NCI-H2196 treated with DMSO at 0.1 percent for 48 hours (cell line): ENCODE data around the gene CELA1.

Experiments
- DNase-seq: peaks from one replicate; lab custom pipeline; 2025; ENCODE audit not compliant: unreplicated experiment; lab: John Stamatoyannopoulos, UW

Gene CELA1

DNA sequence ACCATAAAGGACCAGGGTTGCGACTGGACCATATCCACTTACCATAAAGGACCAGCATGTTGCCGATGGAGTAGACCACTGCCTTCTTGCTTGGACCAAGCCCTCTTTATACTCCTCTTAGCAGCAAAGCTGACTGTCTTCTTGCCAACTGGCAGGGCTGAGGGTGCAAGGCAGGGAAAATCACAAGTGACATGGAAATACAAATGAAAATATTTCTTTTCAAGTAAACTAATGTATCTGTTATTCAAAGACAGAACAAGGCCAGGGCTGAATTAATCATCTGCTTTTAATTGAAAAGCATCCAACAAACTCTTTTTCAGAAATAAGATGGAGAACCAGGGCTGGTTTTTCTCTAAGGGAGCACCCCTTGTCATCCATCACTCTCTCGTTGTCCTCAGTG is at the start of gene CELA1:
TSS of gene CELA1 (minus strand) at position 99 of the 400 bp plus-strand sequence. CDS start at position 58, 41 bp downstream.
- DNase-seq: no peak

DNA sequence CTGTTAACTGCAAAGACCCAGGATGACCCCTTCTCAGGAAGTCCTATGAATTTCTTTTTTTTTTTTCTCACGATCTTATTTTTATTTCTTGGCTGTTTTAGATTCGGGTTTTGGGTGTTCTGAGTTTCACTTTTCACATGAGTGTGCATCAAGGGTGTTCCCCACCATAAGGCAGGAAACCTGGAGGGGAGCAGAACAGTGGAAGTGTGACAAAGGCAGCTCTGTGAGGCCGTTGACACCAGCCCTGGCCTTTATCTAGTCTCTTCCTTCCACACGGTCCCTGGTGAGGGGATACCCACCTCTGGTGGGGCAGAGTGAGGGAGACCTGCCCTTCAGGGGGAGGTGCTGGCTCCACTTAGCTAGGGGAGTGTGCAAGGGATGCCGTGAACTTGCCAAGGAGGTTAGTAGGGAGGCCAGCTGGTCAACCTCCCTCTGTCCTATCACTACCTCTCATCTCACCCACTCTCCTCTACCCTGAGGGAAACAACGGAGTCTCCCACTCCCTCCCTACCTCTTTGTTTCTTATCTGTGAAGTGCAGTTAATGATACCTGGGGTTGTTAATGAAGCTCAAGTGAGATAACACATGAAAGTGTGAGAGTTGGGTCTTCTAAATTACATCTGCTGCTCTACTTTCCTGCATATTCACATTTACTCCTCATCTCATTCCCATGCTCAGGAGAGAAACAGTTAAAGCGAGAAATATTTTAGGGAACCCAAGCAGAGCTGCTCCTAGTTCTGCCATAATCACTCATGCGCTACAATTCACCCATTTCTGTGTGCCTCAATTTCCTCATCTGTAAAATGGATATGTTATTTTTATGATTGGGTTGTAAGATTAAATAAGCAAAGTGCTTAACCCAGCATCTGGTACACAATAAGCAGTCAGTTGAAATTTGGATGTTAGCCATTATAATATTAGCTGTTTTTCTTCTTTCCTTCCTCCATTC is 49.1 kb upstream of the CELA1 start:
- no peak for DNase-seq

DNA sequence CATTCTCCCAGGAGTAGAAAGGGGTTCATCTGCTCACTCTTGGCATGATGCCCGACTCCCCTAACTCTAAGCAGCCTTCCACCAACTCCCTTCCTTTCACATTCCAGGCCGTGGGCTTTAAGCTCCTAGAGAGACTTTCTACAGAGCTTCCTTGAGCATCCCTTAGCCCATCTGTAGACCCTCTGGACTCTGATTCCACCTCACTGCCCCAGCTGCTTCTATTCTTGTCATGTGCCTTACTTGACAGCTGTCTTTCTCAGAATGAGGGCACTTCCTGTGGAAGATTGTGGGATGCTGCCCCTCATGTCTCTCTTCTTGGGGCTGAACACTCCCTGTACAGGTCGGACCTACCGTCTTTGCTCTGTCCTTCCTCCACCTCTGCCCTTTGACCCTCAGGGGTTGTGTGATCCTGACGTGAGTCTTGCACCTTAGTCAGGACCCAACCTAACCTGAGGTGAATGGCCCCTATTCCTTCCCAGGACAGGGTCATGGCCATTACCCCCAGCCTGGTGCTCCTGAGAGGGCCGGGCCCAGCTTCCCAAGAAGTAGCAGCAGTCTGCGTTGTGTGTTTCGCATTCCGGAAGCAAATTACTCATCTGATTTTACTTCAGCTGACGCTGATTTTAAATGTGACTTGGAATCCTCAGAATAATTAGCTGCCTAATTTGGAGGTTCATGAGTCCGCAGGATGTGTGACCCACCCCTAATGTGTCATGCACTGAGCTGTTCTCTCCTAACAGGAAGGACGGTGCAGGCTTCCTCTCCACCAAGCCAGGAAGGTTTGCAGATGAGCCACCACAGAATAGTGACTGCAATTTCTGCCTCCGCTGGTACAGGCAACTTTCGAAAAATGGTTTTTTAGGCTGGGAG is 47.4 kb upstream of the CELA1 start:
- no peak for DNase-seq

GRCh38 chr12:51392556-51393237 is 46.2 kb upstream of the CELA1 start:
- no peak for DNase-seq

DNA sequence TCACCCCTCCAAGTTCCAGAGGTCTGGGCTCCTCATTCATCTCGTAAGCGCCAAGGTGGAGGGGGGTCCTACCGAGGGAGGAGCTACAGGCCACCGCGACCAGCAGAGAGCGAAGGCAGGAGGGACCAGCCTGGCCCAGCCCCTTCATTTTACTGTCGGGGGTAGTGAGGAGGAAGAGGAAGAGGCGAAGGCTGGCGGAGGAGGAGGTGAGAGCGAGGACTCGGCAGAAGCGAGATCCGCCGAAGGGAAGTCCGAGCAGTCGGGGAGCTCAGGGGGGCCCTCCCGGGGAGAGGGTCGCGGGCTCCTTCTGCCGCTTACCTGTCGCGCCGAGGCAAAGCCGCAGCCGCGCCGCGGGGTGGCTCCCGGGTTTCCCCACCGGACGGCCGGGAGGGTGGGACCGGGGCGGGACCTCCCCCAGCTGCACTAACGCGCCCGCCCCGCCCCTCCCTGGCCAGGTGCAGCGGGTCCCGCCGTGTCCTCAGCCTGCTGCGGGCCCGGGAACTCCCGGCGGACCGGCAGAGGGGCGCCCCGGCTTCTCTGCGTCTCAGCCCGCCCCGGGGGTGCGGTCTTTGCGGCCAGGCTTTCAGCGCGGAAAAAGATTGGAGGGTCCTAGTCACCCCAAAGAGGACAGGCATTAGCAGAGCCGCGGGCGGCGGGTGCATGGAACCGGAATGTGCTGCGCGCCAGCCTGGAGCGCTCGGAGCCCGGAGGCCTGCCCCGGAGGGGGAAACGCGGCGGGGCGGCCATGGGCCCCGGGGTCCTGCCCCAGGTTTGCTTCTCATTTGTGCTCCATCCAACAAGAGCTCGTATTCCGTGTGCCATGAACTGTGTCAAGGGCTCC is 45.0 kb upstream of the CELA1 start, which contains the start of gene GALNT6:
TSS of gene GALNT6 (minus strand) at position 124 of the 841 bp plus-strand sequence. CDS start 11,625 bp downstream, outside the sequence.
- DNase-seq: no peak

DNA sequence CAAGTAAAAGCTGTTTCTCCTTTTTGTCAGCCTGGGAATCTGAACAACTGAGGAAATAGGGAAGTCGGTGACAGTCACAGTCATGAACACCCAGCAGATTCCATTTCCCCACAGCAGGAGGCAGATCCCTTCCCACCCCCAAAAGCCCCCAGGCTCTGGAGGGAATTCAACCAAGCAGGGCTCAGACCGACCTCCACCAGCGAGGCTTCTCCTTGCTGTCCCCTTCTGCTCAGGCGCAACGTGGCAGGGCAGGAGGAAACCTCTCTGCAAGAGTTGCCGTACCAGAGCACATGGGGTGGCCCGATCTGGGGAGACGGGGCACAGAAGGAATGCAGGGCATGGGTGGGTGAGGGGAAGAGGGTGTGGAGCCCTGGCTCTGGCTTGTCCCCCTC is 44.4 kb upstream of the CELA1 start:
- DNase-seq: no peak

DNA sequence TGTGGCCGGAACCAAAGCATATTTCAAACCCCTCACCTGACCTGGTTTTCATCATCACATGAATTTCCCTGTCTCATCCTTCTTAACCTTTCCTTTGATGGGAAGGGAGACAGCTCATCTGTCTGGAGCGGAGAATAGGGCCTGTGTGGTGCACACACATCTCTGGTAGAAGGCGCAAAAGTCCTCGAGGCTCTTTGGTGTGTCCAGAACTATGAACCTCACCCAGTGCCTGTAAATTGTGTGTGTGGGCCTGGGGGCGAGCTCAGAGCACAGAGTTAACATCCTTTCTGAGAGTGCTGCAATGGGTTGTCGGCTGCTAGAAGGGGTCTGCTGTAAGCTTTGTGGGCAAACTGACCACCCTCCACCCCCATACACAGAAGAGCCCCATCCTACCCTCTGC is 44.0 kb upstream of the CELA1 start:
- DNase-seq: no peak

DNA sequence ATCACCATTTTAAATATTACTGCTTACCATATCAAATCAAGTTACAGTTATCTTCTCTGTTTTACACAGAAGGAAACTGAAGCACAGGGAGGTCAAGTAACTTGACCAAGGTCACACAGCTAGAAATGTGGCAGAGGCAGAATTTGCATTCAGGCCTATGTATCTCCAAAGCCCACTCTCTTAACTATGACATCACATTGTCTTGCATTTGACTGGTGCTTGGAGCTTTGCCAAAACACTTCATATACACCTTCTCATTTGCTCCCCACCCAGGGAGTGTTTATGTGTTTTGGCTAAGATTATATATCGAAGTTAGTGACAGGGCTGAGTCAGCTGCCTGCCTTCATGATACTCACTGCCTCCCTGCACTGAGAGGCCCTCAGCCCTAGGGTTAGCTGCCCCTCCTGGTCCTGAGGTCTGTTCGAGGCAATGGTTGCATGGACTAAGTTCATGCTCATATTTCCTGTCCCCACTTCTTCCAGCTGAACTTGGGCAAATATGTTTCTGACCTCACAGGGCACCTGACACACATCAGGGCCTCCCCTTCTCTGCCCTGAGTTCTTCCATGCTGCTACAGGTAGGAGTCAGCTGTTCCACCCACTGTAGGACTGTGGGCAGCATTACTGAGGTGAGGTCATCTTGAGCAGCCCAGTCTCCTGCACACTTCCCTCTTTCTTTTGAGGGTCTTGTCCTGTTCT is 43.0 kb upstream of the CELA1 start:
- DNase-seq: no peak

- no peak for DNase-seq
Observed at GRCh38 chr12:51388846-51389245, 42.4 kb upstream of the CELA1 start.

GRCh38 chr12:51388069-51388799 is 41.8 kb upstream of the CELA1 start:
- no peak for DNase-seq

- DNase-seq: peak; percentile 27
Observed at GRCh38 chr12:51386351-51386750, 39.9 kb upstream of the CELA1 start.

GRCh38 chr12:51383269-51383905 is 36.9 kb upstream of the CELA1 start:
- peak; percentile 50 for DNase-seq

GRCh38 chr12:51382173-51382572 is 35.7 kb upstream of the CELA1 start:
- no peak for DNase-seq

GRCh38 chr12:51381226-51382079 is 35.0 kb upstream of the CELA1 start:
- DNase-seq: no peak

DNA sequence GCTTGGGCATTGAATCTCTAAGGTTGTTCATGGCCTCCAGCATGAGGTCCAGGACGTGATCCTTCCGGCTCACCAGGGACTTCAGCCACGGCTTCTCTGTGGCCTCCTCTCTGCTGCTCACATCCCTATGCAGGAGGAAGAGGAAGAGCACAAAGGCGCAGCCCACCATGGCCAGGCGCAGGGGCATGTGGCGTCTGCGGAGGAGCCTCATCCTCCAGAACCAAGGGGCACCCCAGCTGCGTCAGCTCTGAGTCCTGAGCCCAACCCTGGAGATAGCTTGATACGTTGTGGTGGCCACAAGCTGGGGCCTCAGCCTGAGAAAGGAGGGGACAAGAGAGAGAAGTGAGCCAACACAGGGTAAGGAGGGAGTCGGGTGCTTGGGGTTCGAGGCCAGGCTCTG is 33.1 kb upstream of the CELA1 start:
- no peak for DNase-seq

DNA sequence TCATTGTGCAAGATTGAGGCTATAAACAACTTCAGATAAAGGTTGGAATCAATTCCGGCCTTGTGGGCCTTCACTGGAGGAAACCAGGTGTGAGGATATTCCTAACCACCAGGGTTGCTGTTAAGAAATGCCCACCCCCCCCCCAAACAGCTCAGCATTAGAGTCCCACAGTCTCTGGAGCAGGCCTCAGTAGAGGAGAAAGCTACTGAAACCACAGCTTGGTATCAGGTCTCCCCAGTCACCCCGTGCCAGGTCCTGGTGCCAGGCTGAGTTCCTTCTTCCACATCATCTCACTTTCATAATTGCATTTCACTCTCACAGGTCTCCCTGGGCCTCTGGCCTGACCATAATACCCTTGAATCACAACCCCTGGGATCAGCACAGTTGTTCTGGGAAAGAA is 32.3 kb upstream of the CELA1 start:
- DNase-seq: no peak
